Ovary (tissue), 9 donors: ENCODE data around the gene GOLGA1. TPM values are rescaled to one million over a fixed set of nuclear protein-coding genes. Genes with fewer than 3 reads are reported as not detected.

Source experiments
- DNase-seq, 5 donors: peaks; one replicate each; pipeline ENCODE4 v3.0.0-alpha.2; 2019 to 2020
- H3K27ac ChIP-seq, 2 donors: fragments of 200-600 bp; one replicate each; pipeline versions ENCODE4 v1.5.1 to v1.8.0; 2019 to 2022
- H3K27me3 ChIP-seq: fragments of 200-600 bp; one replicate; pipeline ENCODE4 v1.8.0; 2022
- H3K36me3 ChIP-seq: fragments of 200-600 bp; sonication (generic); one replicate; pipeline ENCODE4 v1.5.1; 2019
- H3K4me1 ChIP-seq: one replicate; pipeline ENCODE4 v1.8.1; 2013; ENCODE audit warnings: mild to moderate bottlenecking, moderate library complexity; ENCODE audit not compliant: insufficient read depth
- H3K4me3 ChIP-seq: fragments of 200-600 bp; sonication (generic); one replicate; pipeline ENCODE4 v1.5.1; 2017
- H3K9me3 ChIP-seq, 2 donors: fragments of 200-600 bp in 1 of 2; sonication (generic) in 1 of 2; one replicate each; pipeline versions ENCODE4 v1.5.1 to v1.8.1; 2013 to 2019; ENCODE audit warnings: mild to moderate bottlenecking in 1 of 2, moderate library complexity in 1 of 2
- EP300 ChIP-seq: sonication (generic); formaldehyde crosslinking; IDR thresholded peaks from one replicate; pipeline ENCODE4 v1.6.1; 2017; ENCODE audit warnings: antibody characterized with exemption
- POLR2A ChIP-seq: fragments of 450-650 bp; IDR thresholded peaks from one replicate; pipeline ENCODE4 v1.6.1; 2017; ENCODE audit warnings: antibody characterized with exemption, mild to moderate bottlenecking, moderate library complexity
- WGBS, 3 donors: extraction: QIAGEN DNeasy Blood & Tissue Kit in 1 of 3; methylation state at CpG; one replicate each; pipeline versions ENCODE4 v1.1.5 to v1.1.7; 2013 to 2017; 5-methylcytosine and 5-hydroxymethylcytosine counted together
- intact Hi-C, 4 donors: fragments of 100-400 bp; cut with DNase I; formaldehyde crosslinking; loops; one replicate each; pipeline versions ENCODE4 v1.11.0 to v1.15.1; 2022 to 2023
- polyA plus RNA-seq, 2 donors: library from polyadenylated mRNA; stranded (reverse); fragments of 200-250 nt in 1 of 2; fragments of 350-450 nt in 1 of 2; fragmentation: Illumina TruSeq in 1 of 2; extraction: RNeasy Lipid Tissue Mini Kit (QIAGEN cat#74804) in 1 of 2; gene quantifications; one replicate each; pipeline ENCODE4 v1.2.3, GENCODE V29; 2013 to 2014
- total RNA-seq, 7 donors: library from RNA; depleted of rRNA in 2 of 7; stranded (reverse); fragments of >200 nt in 2 of 7; fragmentation: NEBNext Ultra II Directional in 3 of 7; extraction: Animal tissue kit (Norgen Biotek cat#: 25700) in 3 of 7; gene quantifications; one replicate each; pipeline versions ENCODE4 v1.1.0 to v1.2.4, GENCODE V29; 2016 to 2023
- TF ChIP-seq, protein P1 (sequence below), 3 donors: fragments of 450-650 bp in 2 of 3; fragments of 200-600 bp in 1 of 3; IDR thresholded peaks; one replicate each; pipeline versions ENCODE4 v1.5.1 to v1.8.0; 2016 to 2022; ENCODE audit warnings: antibody characterized with exemption in 3 of 3, mild to moderate bottlenecking in 1 of 3
- donor health status: DM: no; HTN: no; CAD: no; lungs with moderate emphysema.
- donor health status: DM: no; HTN: no; CAD: no.
- donor health status: Bipolar disorder and iron deficiency.
- donor health status: DM: yes; HTN: yes; CAD: no.
- donor health status: DM: no; HTN: no; CAD: no.
- donor health status: DM: yes; HTN: yes; CAD: no.

Gene GOLGA1
- total and polyA plus RNA-seq, 9 donors, result 7.6 to 26.8 (median 15.4) TPM

DNA sequence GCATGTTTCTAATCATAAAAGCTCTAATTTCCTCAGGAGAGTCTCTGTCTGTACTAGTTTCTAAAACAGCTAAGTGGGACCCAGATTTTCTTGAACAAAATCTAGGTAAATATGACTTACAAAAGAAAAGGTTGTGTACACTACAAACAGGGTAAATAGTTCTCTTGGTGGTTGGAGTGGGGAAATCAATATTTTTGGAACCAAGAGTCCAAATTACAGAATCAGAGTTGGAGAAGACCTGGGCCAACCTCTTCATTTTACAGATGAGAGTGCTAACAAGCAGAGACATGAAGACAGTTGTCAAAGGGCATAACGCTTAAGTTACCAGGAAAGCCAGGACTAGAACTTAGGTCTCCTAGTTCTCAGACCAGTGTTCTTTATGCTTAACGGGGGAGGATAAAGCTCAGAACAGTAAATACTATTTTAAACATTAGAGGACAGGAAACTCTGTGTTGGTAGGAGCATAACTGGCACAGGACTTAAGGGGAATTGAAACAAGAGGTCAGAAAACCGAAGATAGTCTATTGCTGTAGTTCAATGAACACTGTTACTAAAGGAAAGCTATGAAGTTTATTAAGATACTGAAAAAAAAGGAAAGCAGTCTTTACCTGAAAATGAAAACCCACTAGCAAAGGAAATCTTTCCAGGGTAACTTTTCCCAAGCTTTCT is 9.3 kb upstream of the GOLGA1 start:
- TF ChIP-seq, protein P1, sequence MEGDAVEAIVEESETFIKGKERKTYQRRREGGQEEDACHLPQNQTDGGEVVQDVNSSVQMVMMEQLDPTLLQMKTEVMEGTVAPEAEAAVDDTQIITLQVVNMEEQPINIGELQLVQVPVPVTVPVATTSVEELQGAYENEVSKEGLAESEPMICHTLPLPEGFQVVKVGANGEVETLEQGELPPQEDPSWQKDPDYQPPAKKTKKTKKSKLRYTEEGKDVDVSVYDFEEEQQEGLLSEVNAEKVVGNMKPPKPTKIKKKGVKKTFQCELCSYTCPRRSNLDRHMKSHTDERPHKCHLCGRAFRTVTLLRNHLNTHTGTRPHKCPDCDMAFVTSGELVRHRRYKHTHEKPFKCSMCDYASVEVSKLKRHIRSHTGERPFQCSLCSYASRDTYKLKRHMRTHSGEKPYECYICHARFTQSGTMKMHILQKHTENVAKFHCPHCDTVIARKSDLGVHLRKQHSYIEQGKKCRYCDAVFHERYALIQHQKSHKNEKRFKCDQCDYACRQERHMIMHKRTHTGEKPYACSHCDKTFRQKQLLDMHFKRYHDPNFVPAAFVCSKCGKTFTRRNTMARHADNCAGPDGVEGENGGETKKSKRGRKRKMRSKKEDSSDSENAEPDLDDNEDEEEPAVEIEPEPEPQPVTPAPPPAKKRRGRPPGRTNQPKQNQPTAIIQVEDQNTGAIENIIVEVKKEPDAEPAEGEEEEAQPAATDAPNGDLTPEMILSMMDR (IDR thresholded peaks at IDR 0.05), result no peak
- no peak for TF ChIP-seq POLR2A
- no peak for TF ChIP-seq EP300
- no peak for DNase-seq
- Histone ChIP-seq H3K4me3 (no peak overlapping the region), H3K27ac (no peak overlapping the region), H3K27me3 (no peaks in the 10 kb centered on the region), H3K9me3 (no peaks in the 10 kb centered on the region), H3K36me3 (no peaks in the 10 kb centered on the region), H3K4me1 (no peaks in the 10 kb centered on the region)
- 90 to 95% (median 92%) methylated on average over 3 of the region's 3 CpGs for WGBS, 3 donors
- intact Hi-C loops, result no loop called here

- intact Hi-C loops, result no loop called here
- TF ChIP-seq EP300, result no peak
- TF ChIP-seq, protein P1 (IDR thresholded peaks at IDR 0.05), result no peak
- TF ChIP-seq POLR2A, result no peak
- Histone ChIP-seq H3K36me3 (no peaks in the 10 kb centered on the region), H3K4me3 (no peak overlapping the region), H3K9me3 (no peaks in the 10 kb centered on the region), H3K27ac (no peak overlapping the region), H3K27me3 (no peaks in the 10 kb centered on the region), H3K4me1 (no peaks in the 10 kb centered on the region)
- no peak for DNase-seq
- 80 to 97% (median 86%) methylated on average over 2 of the region's 2 CpGs for WGBS, 3 donors
These were observed 8.5 kb upstream of the GOLGA1 start for GRCh38 chr9:124949387-124949786.

DNA sequence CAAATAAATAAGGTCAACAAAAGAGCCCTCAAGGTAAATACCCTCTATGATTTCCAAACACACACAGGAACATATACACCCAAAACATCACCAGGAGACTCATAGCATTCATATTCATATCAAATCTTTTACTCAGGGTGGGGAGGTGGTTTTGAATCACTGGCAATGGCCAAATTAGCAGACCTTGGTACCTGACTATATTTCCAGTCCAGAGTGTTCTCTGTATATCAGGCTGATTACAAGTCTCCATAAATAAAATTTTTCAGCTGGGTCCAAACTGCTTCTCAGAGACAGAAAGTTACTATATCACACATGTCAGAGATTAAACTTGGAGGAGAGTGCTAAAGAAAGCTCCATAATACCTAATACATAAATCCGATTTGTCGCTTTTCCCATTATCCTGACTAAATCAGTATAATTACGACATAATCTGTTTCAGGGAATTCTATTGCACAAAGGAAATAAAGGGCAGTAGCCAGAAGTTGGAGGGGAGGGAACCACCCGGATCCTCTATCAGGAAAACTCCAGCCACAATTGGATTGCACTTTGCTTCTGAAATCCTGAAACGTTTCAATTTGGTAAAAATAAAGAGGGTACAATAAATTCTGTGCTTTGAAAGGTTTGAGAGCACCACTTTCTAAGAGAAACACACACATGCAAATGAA is 7.0 kb upstream of the GOLGA1 start:
- no peaks in the 10 kb centered on the region for H3K36me3 ChIP-seq
- DNase-seq, result no peak
- intact Hi-C loops, result no loop called here
- H3K27ac ChIP-seq, result no peak overlapping the region
- no peaks in the 10 kb centered on the region for H3K27me3 ChIP-seq
- H3K4me1 ChIP-seq, result no peaks in the 10 kb centered on the region
- TF ChIP-seq EP300, result no peak
- TF ChIP-seq, protein P1 (IDR thresholded peaks at IDR 0.05), result no peak
- TF ChIP-seq POLR2A, result no peak
- no peak overlapping the region for H3K4me3 ChIP-seq
- no peaks in the 10 kb centered on the region for H3K9me3 ChIP-seq
- 61 to 68% (median 64%) methylated on average over 5 of the region's 5 CpGs for WGBS, 3 donors

GRCh38 chr9:124946167-124946566 is 5.3 kb upstream of the GOLGA1 start:
- no peak overlapping the region for H3K4me3 ChIP-seq
- intact Hi-C loops, result no loop called here
- H3K27me3 ChIP-seq, result no peaks in the 10 kb centered on the region
- TF ChIP-seq, protein P1 (IDR thresholded peaks at IDR 0.05), result no peak
- no peak for TF ChIP-seq POLR2A
- TF ChIP-seq EP300, result no peak
- no peak for DNase-seq
- WGBS, 3 donors, result 75 to 87% (median 80%) methylated on average over 1 of the region's 1 CpG
- no peak overlapping the region for H3K27ac ChIP-seq
- H3K4me1 ChIP-seq, result peaks cover 4% of the 10 kb centered on the region
- no peaks in the 10 kb centered on the region for H3K36me3 ChIP-seq
- H3K9me3 ChIP-seq, result no peaks in the 10 kb centered on the region
